ENCODE results near the gene C2CD3.

Gene C2CD3

DNA sequence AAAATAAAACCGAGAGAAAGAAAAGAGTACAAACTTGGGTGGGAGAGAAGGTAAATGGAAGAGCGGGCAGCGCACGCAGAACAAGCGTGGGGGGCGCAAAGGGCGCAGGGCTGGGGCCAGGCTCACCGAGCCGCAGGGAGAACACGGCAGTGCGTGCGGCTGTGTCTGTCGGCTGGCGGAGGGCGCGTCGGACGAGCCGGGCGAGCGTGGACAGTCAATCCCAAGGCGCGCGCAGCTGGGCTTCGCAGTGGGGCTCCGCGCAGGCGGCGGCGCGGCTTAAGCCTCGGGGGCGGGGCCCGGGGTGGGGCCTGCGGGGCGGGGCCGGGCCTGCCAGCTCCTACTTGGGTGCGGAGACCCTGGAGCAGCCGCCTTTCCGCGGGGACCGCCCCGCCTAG is 188.2 kb downstream of the C2CD3 start, which contains the start of gene UCP2:
UCP2 (minus strand) TSS at position 249 of the 395 bp plus-strand sequence. CDS start 4,465 bp downstream, outside the sequence.
- DNase-seq (ENCODE audit: low spot score), result peak; percentile 90

DNA sequence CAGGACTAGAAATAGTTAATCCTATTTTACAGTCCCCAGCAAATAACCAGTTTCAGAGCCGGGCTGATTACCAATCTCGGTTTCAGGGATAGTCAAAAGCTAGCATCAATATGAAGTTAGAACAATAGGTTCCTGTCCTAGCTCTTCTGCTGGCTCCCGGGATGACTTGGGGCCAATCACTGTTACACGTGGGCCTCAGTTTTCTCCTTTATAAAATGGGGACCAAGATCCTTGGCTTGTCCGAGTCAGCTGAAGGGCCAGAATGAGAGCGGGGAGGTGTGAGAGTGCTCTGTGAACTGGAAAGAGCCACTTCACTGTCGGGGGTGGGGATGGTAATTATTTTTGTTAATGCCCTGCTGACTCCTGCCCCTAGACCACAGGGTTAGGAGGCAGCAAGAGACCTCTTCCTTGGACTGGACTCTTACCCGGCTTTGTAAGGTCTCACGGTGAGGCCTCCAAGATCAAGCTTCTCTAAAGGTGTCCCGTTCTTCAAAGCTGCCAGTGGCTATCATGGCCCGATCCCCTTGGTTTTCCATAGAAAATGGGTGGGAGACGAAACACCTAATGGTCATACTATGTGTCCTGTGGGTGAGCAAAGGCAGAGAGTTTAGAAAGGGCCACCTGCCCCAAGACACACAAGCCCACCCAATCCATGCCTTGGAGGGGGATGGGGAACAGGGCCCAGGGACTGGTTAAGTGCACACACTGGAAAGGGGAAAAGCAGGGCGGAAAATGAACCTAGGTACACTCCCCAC is 189.6 kb downstream of the C2CD3 start:
- DNase-seq (ENCODE audit: low spot score), result no peak

- DNase-seq (ENCODE audit: low spot score), result peak; percentile 35
Measured at GRCh38 chr11:73980001-73980961, 190.5 kb downstream of the C2CD3 start.

- DNase-seq (ENCODE audit: low spot score), result no peak
Measured at GRCh38 chr11:73978576-73979086, 192.2 kb downstream of the C2CD3 start.

GRCh38 chr11:73977856-73978519 is 192.8 kb downstream of the C2CD3 start:
- DNase-seq (ENCODE audit: low spot score), result no peak

GRCh38 chr11:73976451-73977151 is 194.2 kb downstream of the C2CD3 start:
- DNase-seq (ENCODE audit: low spot score), result no peak

GRCh38 chr11:73975479-73975757 is 195.4 kb downstream of the C2CD3 start:
- no peak for DNase-seq (ENCODE audit: low spot score)

DNA sequence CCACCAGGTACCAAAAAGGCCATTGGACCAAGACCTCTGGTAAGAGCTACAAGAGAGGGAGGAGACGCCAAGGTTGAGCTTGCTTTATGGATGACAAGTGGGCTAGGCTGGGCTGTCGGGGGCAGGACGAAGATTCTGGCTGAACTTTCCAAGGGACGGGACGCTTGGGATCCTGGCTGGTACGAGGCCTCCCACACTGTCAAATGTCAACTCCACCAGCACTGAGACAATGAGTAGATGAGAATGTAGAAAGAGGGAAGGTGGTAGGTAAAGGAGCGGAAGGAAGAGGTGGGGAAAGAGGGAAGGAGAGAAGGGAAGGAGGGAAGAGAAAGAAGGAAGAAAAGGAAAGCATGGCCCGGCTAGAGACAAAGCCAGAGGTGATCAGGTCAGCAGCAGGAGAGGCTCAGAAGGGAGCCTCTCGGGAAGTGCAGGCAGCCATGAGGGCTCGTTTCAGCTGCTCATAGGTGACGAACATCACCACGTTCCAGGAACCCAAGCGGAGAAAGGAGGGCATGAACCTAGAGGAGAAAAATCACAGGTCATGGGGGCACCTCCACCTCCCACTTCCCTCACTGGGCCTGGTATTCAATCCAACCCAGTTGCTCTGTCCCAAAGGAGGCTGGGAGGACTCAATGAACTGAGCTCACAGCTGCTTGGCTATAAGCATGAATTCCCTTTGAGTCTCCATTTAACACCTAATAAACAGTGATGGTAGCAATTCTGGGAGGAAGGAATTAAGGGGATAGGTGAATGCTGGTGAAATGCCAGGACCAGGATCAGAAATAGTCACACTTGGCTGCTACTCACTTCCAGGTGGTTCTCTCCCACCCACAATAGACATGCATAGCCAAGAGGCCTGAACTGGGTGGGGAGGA is 196.0 kb downstream of the C2CD3 start:
- DNase-seq (ENCODE audit: low spot score), result no peak

DNA sequence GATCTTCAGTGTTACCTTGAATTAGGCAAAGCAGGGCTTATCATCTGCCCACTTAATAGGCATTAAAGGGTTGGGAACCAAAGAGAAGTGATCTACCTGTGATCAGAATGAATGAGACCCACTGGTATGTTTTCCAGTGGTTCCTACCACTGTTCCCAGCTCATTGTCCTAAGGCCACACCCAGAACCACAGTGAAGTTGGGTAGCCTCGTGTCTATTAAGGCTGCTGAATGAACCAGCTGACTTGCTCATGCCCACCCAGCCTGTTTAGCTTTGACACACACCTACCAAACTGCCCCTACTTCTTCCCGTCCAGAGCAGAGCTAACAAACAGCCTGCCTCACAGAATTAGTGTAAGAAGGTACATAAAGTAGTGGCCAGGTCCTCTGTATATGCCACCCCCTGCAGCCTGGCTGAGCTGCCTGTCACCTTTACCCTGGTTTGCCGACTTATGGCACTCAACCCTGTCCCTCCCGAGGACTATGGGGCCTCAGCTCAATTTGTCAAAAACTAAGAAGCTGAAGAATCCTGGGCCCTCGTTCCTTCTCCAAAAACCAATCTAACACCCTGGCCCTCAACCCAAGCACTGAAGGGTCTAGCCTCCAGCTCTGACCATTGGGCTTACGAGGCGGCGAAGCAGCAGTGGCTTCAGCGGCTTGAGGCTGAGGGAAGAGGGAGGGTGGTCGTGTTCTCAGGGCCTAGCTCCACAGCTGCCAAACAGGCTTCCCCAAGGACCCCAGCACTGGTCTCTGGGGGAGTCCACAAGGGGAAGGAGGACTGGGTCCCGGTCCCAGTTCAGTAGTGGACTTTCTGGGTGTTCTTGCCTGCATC is 198.0 kb downstream of the C2CD3 start:
- no peak for DNase-seq (ENCODE audit: low spot score)

- no peak for DNase-seq (ENCODE audit: low spot score)
Measured at GRCh38 chr11:73972187-73972586, 198.6 kb downstream of the C2CD3 start.

- no peak for DNase-seq (ENCODE audit: low spot score)
Measured at GRCh38 chr11:73971175-73971719, 199.6 kb downstream of the C2CD3 start.

DNA sequence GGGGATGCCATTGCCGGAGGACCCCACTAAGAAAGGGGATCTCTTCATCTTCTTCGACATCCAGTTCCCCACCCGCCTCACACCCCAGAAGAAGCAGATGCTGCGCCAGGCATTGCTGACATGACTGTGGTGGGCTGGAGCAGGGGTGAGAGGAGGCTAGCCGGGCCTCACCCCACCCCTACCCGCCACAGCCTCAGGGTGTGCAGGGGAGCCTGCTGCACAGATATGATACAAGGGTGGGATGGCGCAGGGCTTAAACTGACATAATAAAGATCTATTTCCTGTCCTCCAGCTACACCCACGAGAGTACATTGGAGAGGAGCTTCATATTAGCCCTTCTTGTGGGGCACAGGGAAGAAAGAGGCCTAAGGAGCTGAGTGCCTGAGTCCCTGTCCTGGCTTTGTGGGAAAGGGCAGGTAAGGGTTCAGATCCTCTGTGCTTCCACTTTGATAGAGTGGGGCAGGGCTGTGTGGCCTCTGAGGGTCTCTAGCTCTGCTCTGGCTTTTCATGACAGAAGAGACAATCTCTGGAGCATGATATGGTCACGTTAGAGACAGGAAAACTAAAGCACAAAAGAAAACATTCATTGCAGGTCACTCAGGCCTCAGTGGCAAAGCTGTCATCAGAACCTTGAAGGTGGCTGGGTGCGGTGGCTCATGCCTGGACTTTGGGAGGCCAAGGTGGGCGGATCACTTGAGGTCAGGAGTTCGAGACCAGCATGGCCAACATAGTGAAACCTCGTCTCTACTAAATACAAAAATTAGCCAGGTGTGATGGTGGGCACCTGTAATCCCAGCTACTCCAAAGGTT is 200.6 kb downstream of the C2CD3 start:
- DNase-seq (ENCODE audit: low spot score), result no peak

GRCh38 chr11:73969091-73969490 is 201.7 kb downstream of the C2CD3 start:
- no peak for DNase-seq (ENCODE audit: low spot score)

- no peak for DNase-seq (ENCODE audit: low spot score)
Measured at GRCh38 chr11:73968356-73968966, 202.3 kb downstream of the C2CD3 start.

DNA sequence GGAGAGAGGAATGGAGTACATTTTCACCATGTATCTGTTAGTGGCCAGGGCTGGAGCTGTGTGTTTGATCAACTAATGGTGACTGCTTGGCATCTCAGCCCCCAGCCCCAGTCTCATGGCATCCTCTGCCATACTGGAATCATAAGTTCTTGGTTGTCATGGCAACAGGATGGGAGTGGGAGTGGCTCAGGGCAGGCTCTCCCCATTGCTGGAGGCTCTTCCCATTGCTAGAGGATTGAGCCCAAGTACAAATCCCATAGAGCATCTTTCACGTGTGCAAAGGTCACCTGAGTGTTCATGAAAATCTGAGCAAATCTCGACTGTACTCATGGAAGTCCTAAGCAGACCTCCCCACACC is 205.1 kb downstream of the C2CD3 start:
- no peak for DNase-seq (ENCODE audit: low spot score)

GRCh38 chr11:73965076-73965763 is 205.6 kb downstream of the C2CD3 start:
- DNase-seq (ENCODE audit: low spot score), result peak; percentile 75

GRCh38 chr11:73963861-73964260 is 206.9 kb downstream of the C2CD3 start:
- no peak for DNase-seq (ENCODE audit: low spot score)
